ENCODE measurements around the gene ETAA1.

The ETAA1 gene

DNA sequence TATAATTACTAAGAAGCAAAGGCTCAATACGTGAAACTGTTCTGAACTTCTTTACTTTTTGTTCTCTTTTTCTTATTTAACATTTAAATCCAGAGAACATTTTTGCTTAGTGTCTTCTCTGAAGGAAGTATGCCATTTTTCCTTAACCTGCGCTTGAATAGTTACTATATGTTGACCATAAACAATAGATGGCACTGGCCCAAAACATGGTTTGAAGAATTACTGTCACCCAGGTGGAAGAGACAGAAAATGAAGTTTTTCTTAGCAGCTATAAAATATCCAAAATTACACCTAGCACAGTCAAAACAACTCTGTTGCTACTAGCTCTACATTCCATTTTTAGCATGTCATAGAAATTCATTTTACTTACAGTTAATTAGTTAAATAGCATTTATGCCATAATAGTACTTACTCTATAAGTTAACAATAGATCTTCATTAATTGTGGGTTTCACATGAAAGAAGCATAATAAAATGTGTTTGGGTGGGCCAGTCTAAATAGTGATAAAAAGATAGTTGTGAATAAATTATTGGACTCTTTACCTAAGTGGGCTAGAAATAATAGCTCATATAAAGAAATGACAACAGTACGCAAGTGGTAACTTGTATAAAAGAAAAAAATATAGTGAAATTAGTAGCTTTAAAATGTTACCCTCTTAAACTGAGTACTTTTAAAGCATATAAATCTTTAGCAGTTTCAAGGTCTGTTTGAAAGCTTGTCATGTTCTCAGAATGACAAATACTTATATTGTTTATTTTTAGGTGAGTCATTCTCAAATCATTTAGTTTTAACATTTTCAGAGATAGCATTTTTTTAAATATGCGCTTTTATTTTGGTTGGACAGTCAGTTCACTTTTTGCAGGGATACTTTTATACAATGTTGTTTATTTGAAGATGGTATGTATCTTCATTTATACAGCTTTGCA, 3.7 kb downstream of the ETAA1 start:
- Mint-ChIP-seq H3K4me1 (ENCODE audit: low read depth) (peaks cover 21% of the 10 kb centered on the region), H3K27ac (no peak overlapping the region), H3K36me3 (peaks cover 15% of the 10 kb centered on the region), H3K9me3 (ENCODE audit: low read depth) (no peaks in the 10 kb centered on the region), H3K4me3 (no peak overlapping the region), H3K27me3 (no peaks in the 10 kb centered on the region)

DNA sequence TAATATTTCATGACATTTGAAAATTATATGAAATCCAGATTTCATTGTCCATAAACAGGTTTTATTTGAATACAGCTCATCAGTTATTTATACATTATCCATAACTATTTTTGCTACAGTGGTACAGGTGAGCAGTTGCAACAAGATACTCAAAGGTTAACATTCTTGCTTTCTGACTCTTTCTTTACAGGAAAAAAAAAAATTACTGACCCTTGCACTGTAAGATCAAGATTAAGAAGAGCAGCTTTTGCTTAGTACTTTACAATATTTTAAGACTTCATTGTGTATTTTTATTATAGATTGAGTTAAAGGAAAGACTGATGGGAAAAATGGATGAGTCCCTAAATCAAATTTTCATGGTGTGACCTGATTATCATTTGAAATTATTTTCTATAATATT, 11.2 kb downstream of the ETAA1 start:
- Mint-ChIP-seq H3K27ac (no peak overlapping the region), H3K9me3 (ENCODE audit: low read depth) (no peaks in the 10 kb centered on the region), H3K4me1 (ENCODE audit: low read depth) (peaks cover 10% of the 10 kb centered on the region)

DNA sequence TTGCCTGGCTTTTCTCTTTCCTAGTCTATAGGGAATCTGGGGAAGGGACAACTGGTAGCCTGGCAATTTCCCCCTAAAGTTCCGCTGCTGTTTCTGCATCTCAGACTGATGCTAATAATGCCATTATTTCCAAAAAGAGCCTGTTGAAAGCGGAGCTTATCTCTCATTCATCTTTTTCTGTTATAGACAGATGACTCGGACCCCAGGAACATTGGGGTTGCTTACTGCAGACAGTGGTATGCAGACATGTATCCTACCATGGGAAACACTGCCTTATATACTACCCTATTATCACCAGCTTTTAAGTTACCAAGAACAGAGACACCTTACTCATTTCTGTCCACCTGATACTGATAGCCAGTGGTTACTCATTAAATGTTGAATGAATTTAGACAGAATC, 15.3 kb downstream of the ETAA1 start:
- Mint-ChIP-seq H3K9me3 (ENCODE audit: low read depth) (no peaks in the 10 kb centered on the region), H3K36me3 (peaks cover 5% of the 10 kb centered on the region), H3K27ac (no peak overlapping the region), H3K27me3 (no peaks in the 10 kb centered on the region), H3K4me3 (no peak overlapping the region), H3K4me1 (ENCODE audit: low read depth) (no peaks in the 10 kb centered on the region)

More for the DNA sequence above, 11.2 kb downstream of the ETAA1 start:
- Mint-ChIP-seq H3K36me3 (peaks cover 21% of the 10 kb centered on the region), H3K27me3 (no peaks in the 10 kb centered on the region), H3K4me3 (no peak overlapping the region)

DNA sequence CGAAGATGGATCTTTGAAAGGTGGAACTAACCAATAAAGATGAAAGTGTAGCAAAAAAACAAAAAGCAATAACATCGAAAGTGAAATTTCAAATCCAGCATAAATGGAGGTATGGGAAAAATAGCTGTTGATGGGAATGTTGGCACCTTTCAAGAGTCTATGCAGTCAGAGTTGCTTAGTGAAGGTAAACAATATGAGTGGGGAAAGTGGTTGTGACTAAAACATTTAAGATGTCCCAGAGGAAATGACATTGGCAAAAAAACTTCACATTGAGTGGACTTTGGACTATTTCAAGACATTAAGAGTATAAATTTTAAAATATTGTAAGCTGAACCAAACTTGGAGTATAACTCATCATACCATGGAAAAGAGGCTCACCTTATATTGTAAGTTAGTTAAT, 17.7 kb downstream of the ETAA1 start:
- Mint-ChIP-seq H3K36me3 (peaks cover 5% of the 10 kb centered on the region), H3K27ac (no peak overlapping the region), H3K4me1 (ENCODE audit: low read depth) (no peaks in the 10 kb centered on the region), H3K9me3 (ENCODE audit: low read depth) (no peaks in the 10 kb centered on the region), H3K27me3 (no peaks in the 10 kb centered on the region), H3K4me3 (no peak overlapping the region)

DNA sequence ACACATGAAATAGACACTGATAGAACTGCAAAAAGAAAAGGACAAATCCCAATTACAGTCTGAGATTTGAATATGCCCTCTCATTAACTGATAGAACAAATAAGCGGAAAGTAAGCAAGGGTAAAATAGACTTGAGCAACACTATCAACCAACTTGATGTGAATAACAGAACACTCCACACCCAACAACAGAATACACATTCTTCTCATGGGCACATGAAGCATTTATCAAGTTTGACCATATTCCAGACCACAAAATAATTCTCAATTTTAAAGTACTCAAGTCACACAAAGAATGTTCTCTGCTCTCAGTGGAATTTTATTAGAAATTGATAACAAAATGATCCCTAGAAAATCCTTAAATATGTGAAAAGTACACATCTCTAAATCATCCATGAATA, 19.0 kb downstream of the ETAA1 start:
- no peak overlapping the region for H3K27ac Mint-ChIP-seq
- no peaks in the 10 kb centered on the region for H3K4me1 Mint-ChIP-seq (ENCODE audit: low read depth)
- H3K36me3 Mint-ChIP-seq: no peaks in the 10 kb centered on the region
- H3K4me3 Mint-ChIP-seq: no peak overlapping the region
- H3K27me3 Mint-ChIP-seq: no peaks in the 10 kb centered on the region
- no peaks in the 10 kb centered on the region for H3K9me3 Mint-ChIP-seq (ENCODE audit: low read depth)

DNA sequence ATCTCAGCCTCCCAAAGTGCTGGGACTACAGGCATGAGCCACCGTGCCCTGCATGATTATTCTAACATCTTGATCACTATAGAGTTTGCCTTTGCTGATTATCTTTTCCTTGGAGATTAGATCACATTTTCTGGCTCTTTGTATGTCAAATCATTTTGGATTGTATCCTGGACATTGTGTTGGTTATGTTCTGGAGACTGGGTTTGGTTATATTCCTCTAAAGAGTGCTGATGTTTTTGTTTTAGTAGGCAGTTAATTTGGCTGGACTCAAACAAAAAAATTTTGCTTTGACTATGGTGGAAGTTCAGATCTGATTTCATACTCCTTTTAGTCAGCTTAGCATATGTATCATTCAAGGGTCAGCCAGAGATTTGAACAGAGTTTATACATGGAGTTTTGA, 26.4 kb downstream of the ETAA1 start:
- Mint-ChIP-seq H3K36me3 (peaks cover 4% of the 10 kb centered on the region), H3K27me3 (peaks cover 5% of the 10 kb centered on the region), H3K4me3 (no peak overlapping the region), H3K9me3 (ENCODE audit: low read depth) (peaks cover 11% of the 10 kb centered on the region), H3K27ac (no peak overlapping the region), H3K4me1 (ENCODE audit: low read depth) (no peaks in the 10 kb centered on the region)

DNA sequence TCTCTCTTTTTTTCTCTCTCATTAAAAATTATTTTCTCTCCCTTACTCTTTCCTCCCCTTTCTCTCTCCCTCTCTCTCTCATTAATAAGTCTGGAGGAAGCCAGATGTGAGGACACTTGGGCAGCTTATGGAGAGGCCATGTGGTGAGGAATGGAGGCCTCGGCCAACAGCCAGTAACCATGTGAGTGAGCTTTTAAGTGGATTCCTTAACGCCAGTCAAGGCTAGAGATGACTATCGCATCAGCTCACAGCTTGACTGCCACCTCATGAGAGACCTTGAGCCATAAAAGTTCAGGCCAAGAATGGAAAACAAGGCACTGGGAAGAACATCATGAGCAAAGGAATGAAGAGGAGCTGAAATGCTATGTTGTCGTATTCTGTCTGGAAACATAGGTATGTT, 39.1 kb downstream of the ETAA1 start:
- Mint-ChIP-seq H3K4me1 (ENCODE audit: low read depth) (no peaks in the 10 kb centered on the region), H3K4me3 (no peak overlapping the region), H3K36me3 (no peaks in the 10 kb centered on the region), H3K27me3 (peaks cover 6% of the 10 kb centered on the region), H3K27ac (no peak overlapping the region), H3K9me3 (ENCODE audit: low read depth) (peaks cover 7% of the 10 kb centered on the region)

DNA sequence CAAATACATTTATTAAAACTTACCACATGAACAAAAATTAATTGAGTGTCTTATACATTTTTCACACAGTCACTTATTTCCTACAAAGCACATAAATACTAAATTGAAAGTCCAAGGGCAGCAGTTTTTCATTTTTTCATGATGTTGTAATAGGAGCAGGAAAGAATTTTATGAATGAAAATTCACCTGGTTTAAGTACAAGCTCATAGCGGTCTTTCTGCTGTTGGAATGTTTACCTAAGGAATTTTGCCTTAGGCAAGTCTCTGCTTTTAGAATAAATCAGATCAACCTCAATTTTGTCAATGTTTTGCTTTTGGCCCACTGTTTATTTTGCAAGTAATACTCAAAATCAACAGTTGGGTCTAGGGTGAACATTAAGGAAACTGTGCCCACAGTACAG, 40.0 kb downstream of the ETAA1 start:
- H3K36me3 Mint-ChIP-seq: no peaks in the 10 kb centered on the region
- peaks cover 7% of the 10 kb centered on the region for H3K9me3 Mint-ChIP-seq (ENCODE audit: low read depth)
- no peaks in the 10 kb centered on the region for H3K4me1 Mint-ChIP-seq (ENCODE audit: low read depth)
- no peak overlapping the region for H3K27ac Mint-ChIP-seq
- H3K27me3 Mint-ChIP-seq: peaks cover 10% of the 10 kb centered on the region
- no peak overlapping the region for H3K4me3 Mint-ChIP-seq

DNA sequence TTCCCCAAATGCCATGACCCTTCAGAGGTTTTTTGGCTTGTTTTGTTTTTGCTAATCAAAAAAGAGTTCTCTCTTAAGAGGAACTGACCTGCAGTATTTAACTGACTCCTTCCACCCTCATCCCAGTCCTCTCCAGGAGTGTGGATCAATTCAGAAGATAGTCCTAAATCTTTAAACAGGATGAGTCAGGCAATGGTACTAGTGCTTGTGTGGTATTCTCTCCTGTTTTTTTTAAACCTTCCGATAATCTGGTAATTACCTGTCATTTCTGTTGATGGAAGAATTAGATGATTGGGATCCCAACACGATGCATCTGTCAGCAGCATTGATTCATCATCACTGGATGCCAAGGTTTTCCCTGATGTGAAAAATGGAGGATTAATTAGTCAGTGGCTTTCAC, 41.2 kb downstream of the ETAA1 start:
- H3K27me3 Mint-ChIP-seq: peaks cover 8% of the 10 kb centered on the region
- no peaks in the 10 kb centered on the region for H3K4me1 Mint-ChIP-seq (ENCODE audit: low read depth)
- H3K36me3 Mint-ChIP-seq: no peaks in the 10 kb centered on the region
- no peaks in the 10 kb centered on the region for H3K9me3 Mint-ChIP-seq (ENCODE audit: low read depth)
- no peak overlapping the region for H3K4me3 Mint-ChIP-seq
- no peak overlapping the region for H3K27ac Mint-ChIP-seq

DNA sequence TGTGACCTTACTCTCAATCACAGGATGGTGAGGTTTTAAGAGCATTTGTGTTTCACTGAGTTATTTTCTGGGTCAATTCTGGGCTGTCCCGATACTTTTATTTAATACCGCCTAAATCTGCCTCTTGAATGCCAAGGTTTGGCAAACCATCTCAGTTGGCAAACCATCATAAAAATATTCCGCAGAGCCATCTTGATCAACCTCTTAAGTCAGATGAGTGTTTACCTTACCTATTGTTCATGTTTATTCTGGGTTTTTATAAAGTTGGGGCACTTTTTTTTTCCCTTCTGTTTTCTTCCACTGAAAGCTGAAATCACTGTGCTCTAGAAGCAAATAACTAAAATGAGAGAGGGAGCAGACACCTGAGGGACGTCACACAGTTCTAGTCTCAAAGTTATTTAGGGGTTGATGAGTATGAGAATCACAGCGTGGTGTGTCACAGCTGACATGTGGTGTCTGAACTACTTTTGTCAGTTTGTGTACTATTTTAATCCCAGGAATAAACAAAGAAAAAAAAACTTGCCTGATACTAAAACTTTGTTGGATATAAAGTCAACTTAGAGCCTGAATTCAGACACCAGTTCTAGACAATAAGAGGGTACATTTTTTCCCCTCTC, 48.6 kb downstream of the ETAA1 start:
- no peaks in the 10 kb centered on the region for H3K4me1 Mint-ChIP-seq (ENCODE audit: low read depth)
- H3K9me3 Mint-ChIP-seq (ENCODE audit: low read depth): no peaks in the 10 kb centered on the region
- no peak overlapping the region for H3K4me3 Mint-ChIP-seq
- H3K36me3 Mint-ChIP-seq: no peaks in the 10 kb centered on the region
- no peak overlapping the region for H3K27ac Mint-ChIP-seq
- H3K27me3 Mint-ChIP-seq: peaks cover 6% of the 10 kb centered on the region

DNA sequence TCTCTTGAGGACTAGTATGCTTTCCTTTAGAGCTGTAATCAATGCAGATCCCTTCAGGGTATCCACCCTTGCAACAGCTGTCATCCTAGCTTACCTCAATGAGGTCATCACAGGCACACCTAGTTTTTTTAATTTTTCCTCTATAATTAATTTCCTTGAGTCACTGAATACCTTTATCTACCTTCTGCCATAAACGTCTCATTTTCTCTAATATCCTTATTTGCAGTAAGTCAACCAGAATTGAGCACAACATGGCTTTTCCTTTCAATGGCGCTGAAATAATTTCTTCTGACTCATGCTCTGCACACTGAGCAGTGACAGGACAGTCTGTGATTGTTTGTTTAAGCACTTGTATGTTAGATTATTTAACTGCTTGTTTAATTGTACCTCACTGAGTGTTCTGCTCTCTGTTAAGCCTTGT, 49.4 kb downstream of the ETAA1 start:
- no peaks in the 10 kb centered on the region for H3K4me1 Mint-ChIP-seq (ENCODE audit: low read depth)
- no peaks in the 10 kb centered on the region for H3K36me3 Mint-ChIP-seq
- peaks cover 3% of the 10 kb centered on the region for H3K27me3 Mint-ChIP-seq
- H3K4me3 Mint-ChIP-seq: no peak overlapping the region
- no peak overlapping the region for H3K27ac Mint-ChIP-seq
- no peaks in the 10 kb centered on the region for H3K9me3 Mint-ChIP-seq (ENCODE audit: low read depth)

DNA sequence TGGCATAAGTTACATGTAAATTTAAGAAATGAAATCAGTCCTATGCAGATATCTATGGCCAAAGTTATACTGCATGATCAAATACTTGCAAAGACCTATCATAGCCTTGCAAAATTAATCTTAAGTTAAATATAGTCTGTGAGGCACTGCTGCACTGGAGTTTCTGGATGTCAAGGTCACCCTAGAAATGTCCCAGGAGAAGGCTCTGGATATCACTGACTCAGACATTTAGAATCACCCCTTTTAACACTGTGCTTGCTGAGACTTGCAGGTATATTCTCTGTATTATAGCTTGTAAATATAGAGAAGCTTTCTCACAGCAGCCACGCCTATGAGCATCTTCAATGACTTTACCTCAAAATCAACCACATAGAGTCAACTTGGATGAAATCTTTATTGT, 51.5 kb downstream of the ETAA1 start:
- Mint-ChIP-seq H3K36me3 (no peaks in the 10 kb centered on the region), H3K27me3 (peaks cover 7% of the 10 kb centered on the region), H3K9me3 (ENCODE audit: low read depth) (no peaks in the 10 kb centered on the region), H3K4me1 (ENCODE audit: low read depth) (no peaks in the 10 kb centered on the region), H3K4me3 (no peak overlapping the region), H3K27ac (no peak overlapping the region)

DNA sequence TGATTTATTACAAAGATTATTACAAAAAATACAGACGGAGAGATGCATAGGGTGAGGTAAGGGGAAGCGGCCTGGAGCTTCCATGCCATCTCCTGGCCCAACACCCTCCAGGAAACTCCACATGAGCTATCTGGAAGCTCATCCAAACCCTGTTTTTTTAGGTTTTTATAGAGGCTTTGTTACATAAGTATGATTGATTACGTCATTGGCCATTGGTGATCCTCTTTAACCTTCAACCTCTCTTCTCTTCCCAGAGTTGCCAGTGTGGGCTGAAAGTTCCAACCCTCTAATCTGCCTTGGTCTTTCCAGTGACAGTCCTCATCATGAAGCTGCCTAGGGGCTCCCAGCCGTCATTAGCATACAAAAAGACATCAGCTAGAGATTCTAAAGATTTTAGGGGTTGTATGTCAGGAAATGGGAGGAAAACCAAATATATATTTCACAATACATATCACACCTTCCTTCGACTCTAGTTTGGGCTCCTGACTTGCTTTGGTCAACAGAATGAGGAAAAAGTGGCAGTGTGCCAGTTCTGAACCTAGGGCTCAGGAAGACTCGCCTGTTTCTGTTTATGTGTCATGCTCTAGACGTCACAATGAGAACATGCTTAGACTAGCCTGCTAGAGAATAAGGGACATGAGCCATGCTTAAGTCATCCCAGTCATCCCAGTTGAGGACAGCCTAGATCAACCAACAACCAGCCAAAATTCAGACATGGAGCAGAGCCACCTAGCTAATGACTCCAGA, 54.1 kb downstream of the ETAA1 start:
- no peak overlapping the region for H3K27ac Mint-ChIP-seq
- H3K4me3 Mint-ChIP-seq: no peak overlapping the region
- H3K27me3 Mint-ChIP-seq: peaks cover 9% of the 10 kb centered on the region
- H3K36me3 Mint-ChIP-seq: no peaks in the 10 kb centered on the region
- H3K4me1 Mint-ChIP-seq (ENCODE audit: low read depth): no peaks in the 10 kb centered on the region
- H3K9me3 Mint-ChIP-seq (ENCODE audit: low read depth): no peaks in the 10 kb centered on the region

DNA sequence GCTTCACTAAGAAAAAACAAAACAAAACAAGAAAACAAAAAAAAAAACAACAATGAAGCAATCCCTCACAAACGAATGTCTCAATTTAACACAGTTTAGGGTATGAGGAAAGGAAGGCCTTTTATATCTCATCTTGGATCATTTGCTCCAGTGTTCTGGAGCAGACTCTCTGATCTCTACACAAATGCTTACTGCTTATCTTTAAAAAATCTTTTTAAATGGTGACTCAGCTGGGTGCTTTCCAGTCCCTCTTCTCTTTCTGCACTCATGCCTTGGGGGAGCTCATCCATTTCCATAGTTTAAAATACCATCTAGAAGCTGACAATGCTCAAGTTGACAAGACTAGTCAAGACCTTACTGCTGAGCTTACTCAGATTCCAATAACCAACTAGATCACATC, 56.2 kb downstream of the ETAA1 start:
- Mint-ChIP-seq H3K36me3 (no peaks in the 10 kb centered on the region), H3K27me3 (peaks cover 9% of the 10 kb centered on the region), H3K4me3 (no peak overlapping the region), H3K4me1 (ENCODE audit: low read depth) (no peaks in the 10 kb centered on the region), H3K27ac (no peak overlapping the region), H3K9me3 (ENCODE audit: low read depth) (no peaks in the 10 kb centered on the region)
